ENCODE measurements around the gene NLRP3. TPM values are rescaled to one million over a fixed set of nuclear protein-coding genes. Genes with fewer than 3 reads are reported as not detected.

Gene NLRP3
- total and polyA plus RNA-seq, 4 donors = 1.3 to 27.9 (median 5.6) TPM

DNA sequence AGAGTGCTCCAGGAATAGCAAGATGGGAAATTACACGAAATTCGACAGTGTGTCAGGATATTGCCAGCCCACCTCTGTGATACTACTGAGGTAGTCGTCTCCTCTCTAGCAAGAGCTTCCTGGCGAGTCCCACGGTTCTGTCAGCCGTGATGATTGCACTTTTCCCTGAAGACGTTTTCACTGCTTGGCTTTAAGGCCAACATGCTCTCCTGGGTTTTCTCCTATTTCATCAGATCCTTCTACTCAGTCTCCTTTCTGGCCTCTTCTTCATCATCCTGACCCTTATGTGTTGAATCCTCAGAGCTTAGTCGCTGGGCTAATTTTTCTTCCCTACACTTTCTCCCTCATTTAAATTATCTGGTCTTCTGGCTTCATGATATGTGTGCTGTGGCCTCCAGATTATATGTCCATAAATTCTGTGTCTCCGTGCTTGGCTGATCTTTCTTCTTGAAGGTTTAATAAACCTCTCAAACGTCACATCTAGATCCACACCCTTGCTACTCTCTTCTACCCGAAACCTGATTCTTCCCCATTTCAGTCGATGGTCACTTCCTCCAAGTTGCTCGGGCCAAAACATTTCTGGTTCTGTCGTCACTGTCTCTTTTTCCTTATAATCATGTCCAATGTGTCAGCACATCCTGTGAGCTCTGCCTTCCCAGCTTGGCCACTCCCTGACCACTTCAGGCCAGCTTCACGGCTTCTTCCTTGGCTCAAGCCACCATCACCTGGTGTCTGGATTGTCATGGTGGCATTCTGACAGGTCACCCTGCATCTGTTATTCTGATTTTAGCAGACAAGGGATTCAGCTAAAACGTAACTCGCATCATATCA, 29.8 kb downstream of the NLRP3 start:
- WGBS, 2 donors = 57 to 72% methylated on average over 17 of the region's 17 CpGs
- Histone ChIP-seq H3K4me1 (ENCODE audit: control insufficient read depth in 5 of 5, insufficient read depth in 5 of 5, low read length in 5 of 5) (peaks cover 0 to 2% (median 0%) of the 10 kb centered on the region in 5 donors), H3K36me3 (ENCODE audit: control insufficient read depth in 4 of 4, insufficient read depth in 4 of 4, low read length in 4 of 4) (peaks cover 0 to 2% (median 0%) of the 10 kb centered on the region in 4 donors), H3K4me3 (no peak overlapping the region), H3K9ac (ENCODE audit: insufficient read depth in 1 of 2, low read length in 2 of 2) (no peak overlapping the region), H3K27me3 (ENCODE audit: control insufficient read depth in 3 of 3, insufficient read depth in 3 of 3, low read length in 2 of 3) (no peaks in the 10 kb centered on the region), H3K9me3 (ENCODE audit: control insufficient read depth in 4 of 4, insufficient read depth in 3 of 4, low read length in 3 of 4) (peaks cover 0 to 2% (median 0%) of the 10 kb centered on the region in 4 donors), H3K27ac (ENCODE audit: low read depth in 1 of 2, low read length in 1 of 2) (peak overlapping the region; percentile 21 to 44)
- DNase-seq = peak in 2 of 3 donors; percentile 10 to 14
- TF ChIP-seq, protein P1, sequence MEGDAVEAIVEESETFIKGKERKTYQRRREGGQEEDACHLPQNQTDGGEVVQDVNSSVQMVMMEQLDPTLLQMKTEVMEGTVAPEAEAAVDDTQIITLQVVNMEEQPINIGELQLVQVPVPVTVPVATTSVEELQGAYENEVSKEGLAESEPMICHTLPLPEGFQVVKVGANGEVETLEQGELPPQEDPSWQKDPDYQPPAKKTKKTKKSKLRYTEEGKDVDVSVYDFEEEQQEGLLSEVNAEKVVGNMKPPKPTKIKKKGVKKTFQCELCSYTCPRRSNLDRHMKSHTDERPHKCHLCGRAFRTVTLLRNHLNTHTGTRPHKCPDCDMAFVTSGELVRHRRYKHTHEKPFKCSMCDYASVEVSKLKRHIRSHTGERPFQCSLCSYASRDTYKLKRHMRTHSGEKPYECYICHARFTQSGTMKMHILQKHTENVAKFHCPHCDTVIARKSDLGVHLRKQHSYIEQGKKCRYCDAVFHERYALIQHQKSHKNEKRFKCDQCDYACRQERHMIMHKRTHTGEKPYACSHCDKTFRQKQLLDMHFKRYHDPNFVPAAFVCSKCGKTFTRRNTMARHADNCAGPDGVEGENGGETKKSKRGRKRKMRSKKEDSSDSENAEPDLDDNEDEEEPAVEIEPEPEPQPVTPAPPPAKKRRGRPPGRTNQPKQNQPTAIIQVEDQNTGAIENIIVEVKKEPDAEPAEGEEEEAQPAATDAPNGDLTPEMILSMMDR (IDR thresholded peaks at IDR 0.05; ENCODE audit: control extremely low read depth, extremely low read depth) = no peak
- no peak for ATAC-seq (ENCODE audit: insufficient read depth, low FRiP score)

DNA sequence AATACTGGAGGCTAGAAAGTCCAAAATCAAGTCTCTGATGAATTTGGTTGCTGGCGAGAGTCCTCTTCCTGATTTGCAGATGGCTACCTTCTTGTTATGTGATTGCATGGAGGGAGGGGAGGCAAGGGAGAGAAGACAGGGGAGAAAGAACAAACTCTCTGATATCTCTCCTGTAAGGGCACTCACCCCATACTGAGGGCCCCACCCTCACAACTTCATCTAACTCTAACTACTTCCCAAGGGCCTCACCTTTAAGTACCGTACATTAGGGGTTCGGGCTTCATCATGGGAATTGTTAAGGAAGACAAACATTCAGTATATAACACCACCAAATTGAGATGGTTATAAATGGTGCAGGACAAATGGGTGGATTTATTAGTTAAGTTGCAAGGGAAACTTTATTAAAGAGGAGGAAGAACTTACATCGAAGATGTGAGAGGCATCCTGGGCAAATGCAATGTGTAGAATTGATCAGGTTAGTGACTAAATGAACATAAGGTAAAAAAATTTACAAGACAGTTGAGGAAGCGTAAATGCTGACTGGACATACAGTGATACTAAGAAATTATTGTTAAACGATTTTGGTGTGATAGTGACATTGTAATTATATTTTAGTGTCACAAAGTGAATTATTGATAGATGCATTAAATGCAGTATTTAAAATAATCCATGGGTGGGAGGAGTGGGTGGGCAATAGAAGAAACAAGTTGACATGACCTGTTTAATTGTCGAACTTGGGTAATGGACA, 31.4 kb downstream of the NLRP3 start:
- Histone ChIP-seq H3K27ac (ENCODE audit: low read depth in 1 of 2, low read length in 1 of 2) (no peak overlapping the region), H3K4me3 (no peak overlapping the region), H3K36me3 (ENCODE audit: control insufficient read depth in 4 of 4, insufficient read depth in 4 of 4, low read length in 4 of 4) (peaks cover 0 to 2% (median 0%) of the 10 kb centered on the region in 4 donors), H3K9ac (ENCODE audit: insufficient read depth in 1 of 2, low read length in 2 of 2) (no peak overlapping the region), H3K9me3 (ENCODE audit: control insufficient read depth in 4 of 4, insufficient read depth in 3 of 4, low read length in 3 of 4) (peaks cover 0 to 7% (median 0%) of the 10 kb centered on the region in 4 donors), H3K4me1 (ENCODE audit: control insufficient read depth in 5 of 5, insufficient read depth in 5 of 5, low read length in 5 of 5) (peaks cover 0 to 2% (median 0%) of the 10 kb centered on the region in 5 donors), H3K27me3 (ENCODE audit: control insufficient read depth in 3 of 3, insufficient read depth in 3 of 3, low read length in 2 of 3) (peaks cover 0 to 5% (median 0%) of the 10 kb centered on the region in 3 donors)
- 87 to 88% methylated on average over 7 of the region's 7 CpGs for WGBS, 2 donors
- TF ChIP-seq, protein P1 (IDR thresholded peaks at IDR 0.05; ENCODE audit: control extremely low read depth, extremely low read depth) = no peak
- ATAC-seq (ENCODE audit: insufficient read depth, low FRiP score) = no peak
- DNase-seq = no peak

DNA sequence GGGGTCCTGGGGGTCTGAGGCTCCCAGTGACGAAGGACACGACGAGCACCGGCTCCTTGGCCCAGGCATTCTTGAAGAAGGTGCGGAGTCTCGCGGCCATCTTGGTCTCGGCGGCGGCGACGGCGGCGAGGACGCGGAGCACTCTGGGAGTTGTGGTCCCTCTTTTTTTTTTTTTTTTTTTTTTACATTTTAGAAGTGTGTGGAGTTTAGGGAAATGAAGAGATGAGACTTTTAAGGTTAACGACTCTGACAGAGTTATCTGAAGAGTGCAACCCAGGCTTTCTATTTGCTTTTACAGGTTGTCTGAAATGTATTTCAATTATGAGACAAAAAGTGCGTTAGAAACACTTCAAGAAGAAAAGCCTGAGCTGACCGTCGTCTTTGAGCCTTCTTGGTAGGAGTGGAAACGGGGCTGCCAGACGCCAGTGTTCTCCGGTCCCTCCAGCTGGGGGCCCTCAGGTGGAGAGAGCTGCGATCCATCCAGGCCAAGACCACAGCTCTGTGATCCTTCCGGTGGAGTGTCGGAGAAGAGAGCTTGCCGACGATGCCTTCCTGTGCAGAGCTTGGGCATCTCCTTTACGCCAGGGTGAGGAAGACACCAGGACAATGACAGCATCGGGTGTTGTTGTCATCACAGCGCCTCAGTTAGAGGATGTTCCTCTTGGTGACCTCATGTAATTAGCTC, 32.3 kb downstream of the NLRP3 start:
- Histone ChIP-seq H3K9me3 (ENCODE audit: control insufficient read depth in 4 of 4, insufficient read depth in 3 of 4, low read length in 3 of 4) (peaks cover 0 to 9% (median 0%) of the 10 kb centered on the region in 4 donors), H3K9ac (ENCODE audit: insufficient read depth in 1 of 2, low read length in 2 of 2) (peak overlapping the region; percentile 12 to 63), H3K36me3 (ENCODE audit: control insufficient read depth in 4 of 4, insufficient read depth in 4 of 4, low read length in 4 of 4) (peaks cover 0 to 2% (median 0%) of the 10 kb centered on the region in 4 donors), H3K27me3 (ENCODE audit: control insufficient read depth in 3 of 3, insufficient read depth in 3 of 3, low read length in 2 of 3) (peaks cover 0 to 6% (median 0%) of the 10 kb centered on the region in 3 donors), H3K4me3 (peak overlapping the region; percentile 35), H3K27ac (ENCODE audit: low read depth in 1 of 2, low read length in 1 of 2) (no peak overlapping the region), H3K4me1 (ENCODE audit: control insufficient read depth in 5 of 5, insufficient read depth in 5 of 5, low read length in 5 of 5) (peaks cover 0 to 2% (median 0%) of the 10 kb centered on the region in 5 donors)
- TF ChIP-seq, protein P1 (IDR thresholded peaks at IDR 0.05; ENCODE audit: control extremely low read depth, extremely low read depth) = no peak
- WGBS, 2 donors = 28 to 36% methylated on average over 31 of the region's 31 CpGs
- DNase-seq (peak; percentile 71 to 77 (median 75)), ATAC-seq (ENCODE audit: insufficient read depth, low FRiP score) (peak; percentile 71)
